ENCODE measurements around the gene GLB1L2. TPM values are rescaled to one million over a fixed set of nuclear protein-coding genes. Genes with fewer than 3 reads are reported as not detected.

The GLB1L2 gene
- polyA plus RNA-seq, 1 of the 3 experiments (the other 2 are of a cell fraction): 3.4 TPM

DNA sequence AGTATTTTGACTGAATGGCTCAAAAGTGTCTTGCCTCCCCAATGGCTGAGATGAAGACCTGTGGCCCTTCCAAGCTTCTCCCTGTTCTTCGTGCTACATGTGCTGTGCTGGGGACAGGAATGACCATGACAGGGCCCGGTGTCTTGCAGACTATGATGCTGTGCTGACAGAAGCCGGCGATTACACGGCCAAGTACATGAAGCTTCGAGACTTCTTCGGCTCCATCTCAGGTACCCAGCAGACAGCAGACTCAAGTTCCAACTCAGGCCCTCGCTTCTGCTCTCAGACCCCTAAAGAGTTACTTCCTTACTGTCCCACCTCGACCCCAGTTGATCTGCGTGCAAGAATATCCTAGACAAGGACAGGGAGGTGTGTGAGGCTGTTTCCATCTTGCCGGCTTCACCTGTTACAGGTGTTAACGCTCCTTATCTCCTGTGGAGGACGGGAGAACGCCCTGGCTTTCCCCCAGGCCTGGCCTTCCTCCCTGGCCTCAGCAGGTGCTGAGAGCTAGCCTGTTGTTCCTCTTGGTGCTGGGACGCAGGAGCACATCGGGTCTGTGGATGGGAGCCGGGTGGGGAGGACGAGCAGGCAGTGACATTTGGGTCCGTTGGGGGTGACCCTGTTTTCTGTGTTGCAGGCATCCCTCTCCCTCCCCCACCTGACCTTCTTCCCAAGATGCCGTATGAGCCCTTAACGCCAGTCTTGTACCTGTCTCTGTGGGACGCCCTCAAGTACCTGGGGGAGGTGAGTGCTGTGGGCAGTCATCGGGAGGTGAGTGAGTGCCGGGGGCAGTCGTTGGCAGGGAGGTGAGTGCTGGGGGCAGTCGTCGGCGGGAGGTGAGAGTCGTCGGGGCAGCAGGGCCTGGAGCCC is 38.1 kb downstream of the GLB1L2 start:
- H3K4me1 ChIP-seq (ENCODE audit: control insufficient read depth in 1 of 2, insufficient read depth in 2 of 2, low read depth in 1 of 2, low read length in 1 of 2): no peaks in the 10 kb centered on the region; a peak in 1 of 4 replicates
- 81% methylated on average over 22 of the region's 30 CpGs for WGBS (ENCODE audit: low lambda C conversion rate)
- no peak for DNase-seq
- no peak overlapping the region for H2AFZ ChIP-seq (ENCODE audit: low read depth)
- H3K9me2 ChIP-seq: no peaks in the 10 kb centered on the region
- no peaks in the 10 kb centered on the region for H3K27me3 ChIP-seq (ENCODE audit: insufficient read depth)
- no peak overlapping the region for H3K27ac ChIP-seq (ENCODE audit: low read depth in 2 of 2, low read length in 1 of 2)
- H3K9ac ChIP-seq: no peak overlapping the region
- H3K79me2 ChIP-seq (ENCODE audit: insufficient read depth): no peaks in the 10 kb centered on the region
- no peak overlapping the region for H3K4me3 ChIP-seq (ENCODE audit: low read depth in 2 of 2, low read length in 1 of 2)
- CTCF ChIA-PET: interaction anchor here (2.1 kb wide), 1 partner anchor 10 kb away, joined by 8 read pairs; no protein-coding TSS in a partner anchor
- TF ChIP-seq JUND (IDR thresholded peaks at IDR 0.05): no peak
- TF ChIP-seq, protein P1, sequence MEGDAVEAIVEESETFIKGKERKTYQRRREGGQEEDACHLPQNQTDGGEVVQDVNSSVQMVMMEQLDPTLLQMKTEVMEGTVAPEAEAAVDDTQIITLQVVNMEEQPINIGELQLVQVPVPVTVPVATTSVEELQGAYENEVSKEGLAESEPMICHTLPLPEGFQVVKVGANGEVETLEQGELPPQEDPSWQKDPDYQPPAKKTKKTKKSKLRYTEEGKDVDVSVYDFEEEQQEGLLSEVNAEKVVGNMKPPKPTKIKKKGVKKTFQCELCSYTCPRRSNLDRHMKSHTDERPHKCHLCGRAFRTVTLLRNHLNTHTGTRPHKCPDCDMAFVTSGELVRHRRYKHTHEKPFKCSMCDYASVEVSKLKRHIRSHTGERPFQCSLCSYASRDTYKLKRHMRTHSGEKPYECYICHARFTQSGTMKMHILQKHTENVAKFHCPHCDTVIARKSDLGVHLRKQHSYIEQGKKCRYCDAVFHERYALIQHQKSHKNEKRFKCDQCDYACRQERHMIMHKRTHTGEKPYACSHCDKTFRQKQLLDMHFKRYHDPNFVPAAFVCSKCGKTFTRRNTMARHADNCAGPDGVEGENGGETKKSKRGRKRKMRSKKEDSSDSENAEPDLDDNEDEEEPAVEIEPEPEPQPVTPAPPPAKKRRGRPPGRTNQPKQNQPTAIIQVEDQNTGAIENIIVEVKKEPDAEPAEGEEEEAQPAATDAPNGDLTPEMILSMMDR (IDR thresholded peaks at IDR 0.05): no peak
- no peak for TF ChIP-seq RXRA (IDR thresholded peaks at IDR 0.05; ENCODE audit: borderline replicate concordance, low read depth)
- no peak for TF ChIP-seq RFX5 (IDR thresholded peaks at IDR 0.05; ENCODE audit: low read length)
- no peak for TF ChIP-seq FOXJ3 (CRISPR knock-in tag; IDR thresholded peaks at IDR 0.05)
- no peak for TF ChIP-seq TCF12 (IDR thresholded peaks at IDR 0.05)
- TF ChIP-seq FOSL2 (IDR thresholded peaks at IDR 0.05; ENCODE audit: borderline replicate concordance, low read depth): no peak
- no peak for TF ChIP-seq FOXM1 (IDR thresholded peaks at IDR 0.05; ENCODE audit: low read depth)
- TF ChIP-seq, protein P2, sequence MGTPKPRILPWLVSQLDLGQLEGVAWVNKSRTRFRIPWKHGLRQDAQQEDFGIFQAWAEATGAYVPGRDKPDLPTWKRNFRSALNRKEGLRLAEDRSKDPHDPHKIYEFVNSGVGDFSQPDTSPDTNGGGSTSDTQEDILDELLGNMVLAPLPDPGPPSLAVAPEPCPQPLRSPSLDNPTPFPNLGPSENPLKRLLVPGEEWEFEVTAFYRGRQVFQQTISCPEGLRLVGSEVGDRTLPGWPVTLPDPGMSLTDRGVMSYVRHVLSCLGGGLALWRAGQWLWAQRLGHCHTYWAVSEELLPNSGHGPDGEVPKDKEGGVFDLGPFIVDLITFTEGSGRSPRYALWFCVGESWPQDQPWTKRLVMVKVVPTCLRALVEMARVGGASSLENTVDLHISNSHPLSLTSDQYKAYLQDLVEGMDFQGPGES (IDR thresholded peaks at IDR 0.05; ENCODE audit: low read depth, low read length): no peak
- H3K9me3 ChIP-seq: no peaks in the 10 kb centered on the region
- POLR2A ChIA-PET: no interaction called here
- no peaks in the 10 kb centered on the region for H4K20me1 ChIP-seq (ENCODE audit: insufficient read depth)
- no peaks in the 10 kb centered on the region for H3K36me3 ChIP-seq (replicated peaks in 1 of 2; ENCODE audit: control insufficient read depth in 1 of 2, insufficient read depth in 2 of 2, low read length in 1 of 2)
- no peak overlapping the region for H3K4me2 ChIP-seq
- no peaks in the 10 kb centered on the region for H3F3A ChIP-seq (replicated peaks; ENCODE audit: insufficient read depth)

DNA sequence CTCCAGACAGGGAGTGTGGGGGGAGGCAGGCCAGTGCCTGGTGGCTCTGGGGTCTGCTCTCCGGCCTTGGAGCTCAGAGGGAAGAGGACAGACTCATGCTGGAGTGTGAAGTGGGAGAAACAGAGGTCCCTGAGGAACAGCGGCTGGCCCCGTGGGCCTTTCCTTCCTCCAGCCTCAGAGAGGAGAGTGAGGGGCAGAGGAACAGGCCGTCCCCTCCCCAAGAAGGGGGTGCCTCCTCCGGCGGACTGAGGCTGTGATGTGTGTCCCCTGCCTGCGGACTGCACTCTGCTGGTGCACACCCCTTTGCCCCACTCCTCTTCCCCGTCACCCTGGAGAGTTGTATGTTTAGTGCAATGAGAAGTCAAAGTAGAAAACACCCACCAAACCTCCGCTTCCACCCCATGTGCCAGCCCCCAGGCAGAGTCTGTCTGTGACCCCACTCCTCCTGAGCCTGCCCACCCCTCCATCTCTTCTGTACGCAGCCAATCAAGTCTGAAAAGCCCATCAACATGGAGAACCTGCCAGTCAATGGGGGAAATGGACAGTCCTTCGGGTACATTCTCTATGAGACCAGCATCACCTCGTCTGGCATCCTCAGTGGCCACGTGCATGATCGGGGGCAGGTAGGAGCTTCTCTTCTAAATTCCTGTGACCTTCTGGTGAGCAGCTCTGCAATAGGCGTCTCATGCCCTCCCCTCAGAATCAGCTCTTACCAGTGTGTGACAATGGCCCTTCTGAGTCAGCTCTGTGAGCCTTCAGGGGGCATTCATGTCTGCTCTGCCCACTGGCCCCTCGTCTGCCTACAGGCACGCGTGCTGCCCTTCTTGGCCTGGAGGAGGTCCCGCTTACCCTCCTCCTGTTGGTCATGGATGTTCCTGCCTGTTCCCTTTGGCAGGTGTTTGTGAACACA is 39.0 kb downstream of the GLB1L2 start:
- no peaks in the 10 kb centered on the region for H3F3A ChIP-seq (replicated peaks; ENCODE audit: insufficient read depth)
- no peak for DNase-seq
- POLR2A ChIA-PET: no interaction called here
- no peak overlapping the region for H3K4me3 ChIP-seq (ENCODE audit: low read depth in 2 of 2, low read length in 1 of 2)
- H3K27me3 ChIP-seq (ENCODE audit: insufficient read depth): no peaks in the 10 kb centered on the region
- no peaks in the 10 kb centered on the region for H3K9me2 ChIP-seq
- no peaks in the 10 kb centered on the region for H4K20me1 ChIP-seq (ENCODE audit: insufficient read depth)
- TF ChIP-seq RAD21 (IDR thresholded peaks at IDR 0.05; ENCODE audit: low read length): no peak
- TF ChIP-seq, protein P3, sequence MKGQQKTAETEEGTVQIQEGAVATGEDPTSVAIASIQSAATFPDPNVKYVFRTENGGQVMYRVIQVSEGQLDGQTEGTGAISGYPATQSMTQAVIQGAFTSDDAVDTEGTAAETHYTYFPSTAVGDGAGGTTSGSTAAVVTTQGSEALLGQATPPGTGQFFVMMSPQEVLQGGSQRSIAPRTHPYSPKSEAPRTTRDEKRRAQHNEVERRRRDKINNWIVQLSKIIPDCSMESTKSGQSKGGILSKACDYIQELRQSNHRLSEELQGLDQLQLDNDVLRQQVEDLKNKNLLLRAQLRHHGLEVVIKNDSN (IDR thresholded peaks at IDR 0.05; ENCODE audit: borderline replicate concordance, low read depth): no peak
- TF ChIP-seq TCF12 (IDR thresholded peaks at IDR 0.05): no peak
- TF ChIP-seq EP300 (IDR thresholded peaks at IDR 0.05; ENCODE audit: borderline replicate concordance in 1 of 2, low read depth in 1 of 2, low read length in 1 of 2): no peak
- TF ChIP-seq MEF2A (IDR thresholded peaks at IDR 0.05; ENCODE audit: borderline replicate concordance, low read depth): no peak
- TF ChIP-seq NRF1 (IDR thresholded peaks at IDR 0.05; ENCODE audit: low read depth, low read length): no peak
- TF ChIP-seq FOXM1 (IDR thresholded peaks at IDR 0.05; ENCODE audit: low read depth): no peak
- TF ChIP-seq RFX5 (IDR thresholded peaks at IDR 0.05; ENCODE audit: low read length): no peak
- H3K9me3 ChIP-seq: no peaks in the 10 kb centered on the region
- CTCF ChIA-PET: interaction anchor here (1.6 to 2.1 kb wide), 2 partner anchors 11 to 15 kb away, joined by 4 to 8 read pairs; no protein-coding TSS in a partner anchor
- H2AFZ ChIP-seq (ENCODE audit: low read depth): no peak overlapping the region
- no peak overlapping the region for H3K4me2 ChIP-seq
- H3K36me3 ChIP-seq (replicated peaks in 1 of 2; ENCODE audit: control insufficient read depth in 1 of 2, insufficient read depth in 2 of 2, low read length in 1 of 2): no peaks in the 10 kb centered on the region
- H3K9ac ChIP-seq: no peak overlapping the region
- no peaks in the 10 kb centered on the region for H3K79me2 ChIP-seq (ENCODE audit: insufficient read depth)
- no peak overlapping the region for H3K27ac ChIP-seq (ENCODE audit: low read depth in 2 of 2, low read length in 1 of 2)
- WGBS (ENCODE audit: low lambda C conversion rate): 58% methylated on average over 18 of the region's 19 CpGs
- H3K4me1 ChIP-seq (ENCODE audit: control insufficient read depth in 1 of 2, insufficient read depth in 2 of 2, low read depth in 1 of 2, low read length in 1 of 2): no peaks in the 10 kb centered on the region
